Activated CD4-positive, alpha-beta T cell treated with anti-CD3 and anti-CD28 coated beads, Interleukin-10, Interleukin-2, amounts not matched to agents 100 ng/mL and 50 ng/mL, durations not matched to agents 16 hours and 8 hours (primary cell): Measurements from ENCODE around the gene SYAP1.
A peak's percentile ranks its signal among the peaks of the same experiment; 100 is the strongest.
"Not testable (repeated sequence)": the region's sequence is repeated elsewhere in the genome, so short reads cannot be mapped to it uniquely, and the experiment has no call there.

Source experiments
- DNase-seq: peaks from one replicate; pipeline ENCODE4 v3.0.0-alpha.2; 2020

The SYAP1 gene

DNA sequence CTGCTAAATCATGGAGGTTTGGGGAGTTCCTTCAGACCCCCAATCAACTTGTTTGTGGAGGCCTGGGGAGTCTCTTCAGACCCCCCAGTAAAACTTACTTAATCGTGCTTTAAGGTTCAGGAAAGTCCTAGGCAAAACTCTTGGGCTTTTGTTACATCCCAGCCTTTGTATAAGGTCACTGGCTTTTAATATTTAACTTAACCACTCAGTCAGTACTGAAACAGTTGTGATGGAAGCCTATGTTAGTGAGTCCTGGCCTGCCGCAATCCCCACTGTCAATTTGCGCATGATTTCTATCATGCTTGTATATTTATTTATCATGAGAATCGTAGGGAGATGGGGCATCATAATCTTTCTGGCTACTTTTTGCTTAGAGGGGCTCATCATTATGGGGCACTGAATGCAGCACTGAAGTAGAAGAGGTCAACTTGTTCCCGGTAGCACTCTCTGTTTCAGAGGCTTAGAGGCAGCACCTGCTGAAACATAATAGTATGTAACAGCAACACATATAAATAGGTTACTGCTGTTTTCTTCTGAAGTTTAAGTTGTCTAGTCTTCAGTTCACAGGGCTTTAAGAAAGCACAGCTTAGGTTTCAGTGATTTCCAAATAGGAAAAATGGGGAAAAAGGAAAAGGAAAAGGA is 7.1 kb downstream of the SYAP1 start:
- not testable (repeated sequence) for DNase-seq

DNA sequence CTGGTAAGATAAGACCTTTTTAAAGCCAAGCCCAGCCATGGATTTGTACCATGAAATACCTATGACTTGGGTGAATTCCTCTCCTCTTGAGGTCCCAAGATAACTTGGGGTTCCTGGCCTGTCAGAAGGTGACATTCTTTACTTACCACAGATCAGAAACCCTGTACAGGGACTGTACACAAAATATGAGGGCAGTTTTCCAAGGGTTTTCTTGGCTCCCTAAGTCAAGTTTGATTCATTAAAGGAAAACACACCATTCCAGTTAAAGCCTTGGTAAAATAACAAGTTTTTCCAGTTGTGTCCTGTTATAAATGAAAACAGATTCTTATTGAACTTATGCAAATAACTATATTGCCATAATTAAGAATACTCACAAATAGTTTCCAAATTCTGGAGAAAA is 8.2 kb downstream of the SYAP1 start:
- no peak for DNase-seq

DNA sequence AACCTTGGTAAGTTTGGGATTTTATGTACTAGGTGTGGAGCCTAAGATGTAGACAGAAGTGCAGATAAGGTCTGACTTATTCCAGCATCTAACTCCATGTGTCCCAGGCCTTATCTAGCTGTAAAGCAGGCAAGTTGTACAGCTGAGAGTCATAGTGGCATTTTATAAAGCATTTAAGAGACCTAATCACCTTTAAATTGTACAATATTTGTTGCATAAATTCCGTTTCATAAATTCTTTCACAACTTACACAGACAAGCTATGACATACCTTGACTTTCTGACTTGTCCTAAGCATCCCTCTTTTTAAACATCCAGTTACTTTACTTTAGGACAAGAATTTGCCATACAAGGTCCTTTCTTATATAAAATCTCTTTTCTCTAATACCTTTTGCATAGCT is 11.0 kb downstream of the SYAP1 start:
- no peak for DNase-seq

DNA sequence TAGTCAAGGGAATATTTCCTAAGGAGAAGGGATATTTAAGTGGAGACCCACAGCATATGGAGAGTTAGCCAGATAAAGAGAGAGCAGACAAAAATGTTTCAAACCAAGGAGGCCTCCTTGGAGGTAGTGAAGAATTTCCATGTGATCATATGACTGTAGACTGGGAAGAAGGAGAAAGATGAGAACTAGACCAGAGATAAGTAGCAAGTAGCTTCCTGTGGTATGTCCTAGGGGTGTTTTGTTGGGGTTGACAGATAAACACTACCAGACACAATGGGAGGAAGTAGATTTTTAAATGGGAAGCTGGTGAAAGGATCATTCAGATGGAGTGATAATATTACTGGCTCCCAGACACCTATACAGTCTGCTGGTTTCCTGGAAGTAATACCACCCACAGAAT is 13.6 kb downstream of the SYAP1 start:
- DNase-seq = no peak

DNA sequence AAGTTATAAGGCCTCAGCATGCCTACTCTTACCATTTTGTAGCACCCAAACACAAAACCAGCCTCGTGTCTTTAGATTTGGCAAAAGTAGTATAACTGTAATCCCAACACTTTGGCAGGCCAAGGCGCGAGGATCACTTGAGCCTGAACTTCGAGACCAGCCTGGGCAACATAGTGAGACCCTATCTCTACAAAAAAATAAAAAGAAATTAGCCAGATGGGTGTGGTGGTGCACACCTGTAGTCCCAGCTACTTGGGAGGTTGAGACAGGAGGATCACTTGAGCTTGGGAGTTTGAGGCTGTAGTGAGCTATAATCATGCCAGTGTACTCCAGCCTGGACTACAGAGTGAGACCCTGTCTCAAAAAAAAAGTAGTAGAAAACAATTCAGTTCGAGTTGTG is 17.6 kb downstream of the SYAP1 start:
- no peak for DNase-seq

DNA sequence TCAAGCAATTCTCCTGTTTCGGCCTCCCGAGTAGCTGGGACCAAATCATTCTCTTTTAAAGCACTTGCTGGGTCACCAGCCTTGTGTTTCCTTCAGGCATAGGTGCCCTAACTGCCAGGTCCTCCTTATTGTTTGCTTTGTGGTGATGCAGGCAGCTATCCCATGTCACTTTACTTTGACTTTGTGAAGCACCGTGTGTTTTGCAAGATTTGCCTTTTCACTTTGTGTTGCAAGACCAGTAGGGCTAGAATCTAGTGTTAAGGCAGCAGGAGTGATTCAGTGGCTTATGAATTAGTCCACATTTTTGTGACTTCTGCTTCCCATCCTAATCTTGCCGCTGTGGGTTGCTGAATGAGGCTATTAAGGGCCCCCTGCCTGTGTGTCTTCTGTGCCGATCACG is 20.2 kb downstream of the SYAP1 start:
- DNase-seq = no peak

DNA sequence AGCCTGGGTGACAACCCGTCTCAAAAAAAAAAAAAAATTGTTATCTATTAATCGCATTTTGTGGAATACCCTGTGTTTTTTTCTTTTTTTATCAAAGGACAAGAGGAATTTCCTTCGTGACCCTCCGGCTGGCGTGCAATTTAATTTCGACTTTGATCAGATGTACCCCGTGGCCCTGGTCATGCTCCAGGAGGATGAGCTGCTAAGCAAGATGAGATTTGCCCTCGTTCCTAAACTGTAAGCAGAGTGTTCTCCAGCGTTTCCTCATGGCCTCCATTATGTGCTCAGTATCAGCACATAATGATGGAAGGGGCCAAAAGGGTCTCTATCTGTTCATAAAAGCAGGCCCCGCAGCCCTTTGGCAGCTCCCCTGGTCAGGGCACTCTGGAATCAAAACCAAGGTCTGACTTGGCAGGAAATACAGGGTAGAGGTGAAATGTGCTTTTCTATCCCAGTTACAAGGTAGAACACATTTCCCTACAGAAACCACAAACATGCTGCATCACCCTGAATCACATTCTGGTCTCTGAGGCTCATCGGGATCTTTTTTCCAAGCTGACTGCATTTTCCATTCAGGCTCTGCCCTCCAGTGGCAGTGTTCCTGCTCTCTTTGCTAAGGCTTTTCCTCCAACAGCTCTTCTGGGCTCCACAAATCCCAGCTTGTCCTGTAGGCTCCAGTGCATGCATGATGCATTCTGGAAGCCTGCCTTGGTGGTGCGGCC is 24.4 kb downstream of the SYAP1 start:
- no peak for DNase-seq

DNA sequence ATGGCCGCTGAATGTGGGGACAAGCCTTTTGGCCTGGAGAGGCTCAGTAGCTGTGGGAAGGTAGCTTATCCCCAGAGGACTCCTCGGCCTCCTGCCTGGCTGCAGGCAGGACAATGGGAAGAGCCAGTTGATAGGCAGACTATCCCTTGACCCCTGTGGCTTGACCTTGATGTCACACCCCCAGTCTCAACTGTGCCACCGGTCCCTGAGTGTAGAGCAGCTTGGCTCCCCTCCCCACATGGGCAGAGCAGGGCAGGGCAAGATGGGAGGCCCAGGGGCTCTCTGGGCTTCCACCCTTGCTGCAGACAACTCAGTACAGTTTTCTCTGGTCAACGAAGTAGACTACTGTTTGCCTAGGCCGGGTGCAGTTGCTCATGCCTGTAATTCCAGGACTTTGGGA is 25.7 kb downstream of the SYAP1 start:
- no peak for DNase-seq

DNA sequence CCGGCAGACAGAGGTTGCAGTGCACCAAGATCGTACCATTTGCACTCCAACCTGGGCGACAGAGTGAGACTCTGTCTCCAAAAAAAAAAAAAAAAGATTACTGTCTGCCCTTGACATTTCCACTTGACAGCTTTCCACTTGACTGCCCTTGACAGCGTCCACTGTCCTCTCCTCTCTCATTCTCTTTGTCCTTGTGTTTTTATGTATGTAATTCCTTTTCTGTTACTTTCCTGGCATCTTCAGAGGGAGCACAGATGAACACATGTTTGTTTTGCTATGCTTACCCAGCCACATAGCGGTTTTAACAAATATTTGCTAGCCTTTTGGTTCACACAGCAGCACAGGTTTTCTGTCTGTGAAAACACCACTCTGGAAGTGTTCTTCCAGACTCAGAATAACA is 26.2 kb downstream of the SYAP1 start:
- no peak for DNase-seq

DNA sequence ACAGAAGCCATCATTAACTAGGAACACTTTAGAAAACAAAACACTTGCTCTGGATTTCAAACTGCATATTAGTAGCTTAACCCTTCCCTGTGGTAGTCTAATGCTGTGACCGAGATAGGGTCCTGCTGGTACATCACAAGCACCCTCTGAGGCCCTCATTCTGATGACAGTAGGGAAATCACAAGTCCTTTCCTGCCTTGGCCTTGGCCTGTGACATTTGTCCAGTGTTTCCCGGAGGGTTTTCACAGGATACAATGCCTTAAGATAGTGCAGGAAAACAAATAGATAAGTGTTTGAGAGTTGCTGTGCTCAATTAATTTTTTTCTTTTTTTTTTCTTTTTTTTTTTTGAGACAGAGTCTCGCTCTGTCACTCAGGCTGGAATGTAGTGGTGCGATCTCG is 29.0 kb downstream of the SYAP1 start:
- DNase-seq = no peak

DNA sequence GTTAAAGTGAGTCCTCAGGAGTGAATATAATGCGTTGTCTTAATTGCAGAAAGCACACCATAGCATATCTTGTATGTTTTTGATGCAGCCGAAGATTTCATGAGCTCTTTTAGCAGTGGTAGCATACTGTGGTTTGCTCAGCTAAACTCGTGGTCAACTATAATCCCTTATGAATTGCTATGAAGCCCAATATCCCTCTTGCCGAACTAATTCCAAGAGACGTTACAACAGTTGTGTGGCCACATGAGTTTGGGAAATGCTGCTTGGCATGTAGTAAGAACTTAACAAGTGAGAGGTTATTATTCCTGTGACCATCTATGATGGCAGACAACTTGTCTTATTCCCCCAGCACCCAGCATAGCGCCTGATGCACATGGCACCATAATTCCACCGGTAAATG is 30.7 kb downstream of the SYAP1 start:
- DNase-seq = no peak

DNA sequence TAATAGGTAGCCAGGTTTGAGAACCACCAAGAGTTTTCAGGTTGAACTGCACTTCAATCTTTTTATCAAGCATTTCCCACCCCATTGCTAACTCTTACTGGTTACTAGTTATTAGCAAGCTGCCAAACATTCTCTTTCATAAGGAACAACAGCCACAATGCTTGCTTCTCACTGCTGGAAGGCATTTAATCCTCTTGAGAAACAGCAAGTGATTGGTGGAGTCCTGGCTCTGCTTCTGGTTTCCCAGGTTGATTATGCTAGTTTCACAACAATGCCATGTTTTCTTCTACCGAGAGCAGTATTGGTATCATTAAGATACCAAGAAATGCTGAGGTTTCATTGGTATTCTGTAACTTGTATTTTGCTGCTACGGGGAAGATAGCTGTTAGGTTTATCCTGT is 34.6 kb downstream of the SYAP1 start:
- DNase-seq = no peak

DNA sequence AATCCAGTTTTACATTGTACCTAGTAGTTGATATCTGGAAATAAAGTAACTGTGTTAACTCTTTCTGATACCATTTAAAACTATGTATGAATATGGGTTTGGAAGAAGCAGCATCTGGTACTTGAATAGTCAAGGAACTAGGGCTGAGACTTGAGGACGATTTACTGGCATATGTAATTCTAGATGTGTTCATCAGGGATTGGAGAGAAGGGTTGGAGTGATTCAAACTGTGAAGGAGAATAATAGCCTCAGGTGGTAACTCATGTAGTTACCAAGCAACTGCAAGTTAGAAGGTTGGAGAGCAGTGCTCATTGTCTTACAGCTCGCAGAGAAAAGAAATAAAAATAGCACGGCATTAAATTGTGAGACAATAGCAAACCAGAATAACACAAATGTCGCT is 37.3 kb downstream of the SYAP1 start:
- DNase-seq = no peak

DNA sequence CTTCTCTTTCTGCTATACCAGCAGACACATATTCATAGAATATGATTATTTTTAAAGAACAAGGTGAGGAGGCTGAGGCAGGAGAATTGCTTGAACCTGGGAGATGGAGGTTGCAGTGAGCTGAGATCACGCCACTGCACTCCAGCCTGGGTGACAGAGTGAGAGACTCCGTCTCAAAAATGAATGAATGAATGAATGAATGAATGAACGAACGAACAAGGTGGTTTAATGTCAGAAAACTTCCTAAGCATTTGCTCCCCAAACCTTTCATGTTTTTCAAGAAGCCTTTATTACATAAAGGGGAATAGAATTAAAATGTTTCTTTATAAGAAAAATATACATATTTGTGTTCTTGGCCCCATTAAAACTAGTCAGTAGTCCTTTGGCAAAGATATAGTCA is 42.1 kb downstream of the SYAP1 start:
- DNase-seq = not testable (repeated sequence)

DNA sequence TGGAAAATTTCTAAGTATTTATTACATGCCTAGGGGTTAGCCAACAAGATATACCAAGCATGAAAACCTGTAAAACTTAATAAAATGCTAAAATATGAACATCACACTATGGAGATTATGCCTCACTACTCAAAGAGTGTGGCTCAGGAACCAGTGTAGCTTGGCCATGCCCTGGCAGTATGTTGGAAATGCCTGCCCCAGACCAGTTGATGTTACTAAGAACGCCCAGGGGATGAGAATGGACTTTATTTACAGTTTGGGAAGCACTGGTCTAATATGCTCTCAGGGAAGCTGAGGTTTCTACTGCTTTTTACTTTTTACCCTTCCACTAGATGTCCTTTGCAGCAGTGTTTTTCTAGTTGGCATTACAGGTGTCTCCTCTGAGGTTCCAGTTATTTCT is 43.2 kb downstream of the SYAP1 start:
- no peak for DNase-seq

DNA sequence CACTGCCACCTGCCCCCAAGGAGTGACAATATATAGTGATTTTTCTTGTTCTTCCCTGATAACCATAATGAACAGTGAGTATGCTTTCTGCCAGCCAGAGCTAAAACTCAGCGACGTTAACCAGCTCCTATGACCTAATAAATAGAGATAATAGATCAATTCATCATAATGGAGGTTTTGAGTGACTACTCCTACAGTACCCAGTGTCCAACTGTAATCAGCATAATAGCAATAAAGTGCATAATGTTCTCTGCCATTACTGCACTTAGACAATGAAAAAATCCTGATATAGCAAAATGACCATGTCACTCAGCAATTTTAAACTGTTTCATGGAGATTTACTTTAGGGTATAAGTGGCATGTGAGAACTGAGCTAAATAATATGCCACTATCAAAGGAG is 46.2 kb downstream of the SYAP1 start:
- no peak for DNase-seq

DNA sequence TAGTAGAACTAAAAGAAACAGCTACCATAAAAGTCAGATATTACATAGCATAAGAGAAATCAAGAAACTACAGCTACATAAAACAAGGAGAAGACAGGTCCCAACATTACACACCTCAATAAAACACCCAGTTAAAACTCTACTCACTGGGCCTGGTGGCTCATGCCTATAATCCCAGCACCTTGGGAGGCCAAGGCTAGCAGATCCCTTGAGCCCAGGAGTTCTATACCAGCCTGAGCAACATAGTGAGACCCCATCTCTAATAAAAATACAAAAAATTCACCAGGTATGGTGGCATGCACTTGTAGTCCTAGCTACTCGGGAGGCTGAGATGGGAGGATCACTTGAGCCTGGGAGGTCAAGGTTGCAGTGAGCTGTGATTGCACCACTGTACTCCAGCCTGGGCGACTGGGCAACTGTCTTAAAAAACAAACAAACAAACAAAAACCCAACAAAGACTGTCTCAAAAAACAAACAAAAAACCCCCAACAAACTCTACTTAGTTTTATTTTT is 51.6 kb downstream of the SYAP1 start:
- no peak for DNase-seq

DNA sequence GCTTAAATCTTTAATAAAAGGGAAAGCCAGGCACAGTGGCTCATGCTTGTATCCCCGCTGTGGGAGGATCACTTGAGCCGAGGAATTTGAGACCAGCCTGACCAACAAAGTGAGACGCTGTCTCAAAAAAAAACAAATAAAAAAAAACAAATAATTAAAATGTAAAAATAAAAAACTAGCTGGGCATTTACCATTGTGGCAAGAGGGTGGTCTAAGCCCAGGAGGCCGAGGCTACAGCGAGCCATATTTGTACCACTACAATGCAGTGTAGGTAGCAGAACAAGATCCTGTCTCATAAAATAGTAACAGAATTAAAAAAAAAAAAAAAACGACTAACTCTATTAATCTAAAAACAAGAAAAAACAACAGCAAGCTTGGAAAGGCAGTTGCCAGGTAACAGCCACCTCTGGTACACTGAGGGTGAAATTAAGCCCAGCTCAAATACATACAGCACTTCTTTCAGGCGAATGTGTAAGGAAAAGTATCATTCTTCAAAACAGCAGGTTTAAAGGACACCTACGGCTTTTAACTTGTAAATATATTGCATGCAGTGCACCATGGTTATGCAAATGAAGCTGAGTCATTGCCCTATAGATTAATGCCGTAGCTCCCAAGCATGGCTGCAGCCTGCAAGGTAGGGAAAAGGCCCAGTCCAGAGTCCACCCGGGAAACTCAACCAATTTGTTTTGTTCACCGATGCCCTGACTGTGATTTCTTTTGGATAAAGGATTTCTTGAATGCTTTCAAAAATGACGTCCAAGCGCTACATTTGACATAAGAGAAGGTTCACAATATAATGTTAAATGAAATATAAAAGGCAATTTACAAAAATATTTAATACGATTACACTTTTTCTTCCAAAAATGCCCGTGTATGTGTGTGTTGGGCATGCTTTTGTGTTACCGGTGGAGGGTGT is 52.3 kb downstream of the SYAP1 start:
- DNase-seq = peak; percentile 29

DNA sequence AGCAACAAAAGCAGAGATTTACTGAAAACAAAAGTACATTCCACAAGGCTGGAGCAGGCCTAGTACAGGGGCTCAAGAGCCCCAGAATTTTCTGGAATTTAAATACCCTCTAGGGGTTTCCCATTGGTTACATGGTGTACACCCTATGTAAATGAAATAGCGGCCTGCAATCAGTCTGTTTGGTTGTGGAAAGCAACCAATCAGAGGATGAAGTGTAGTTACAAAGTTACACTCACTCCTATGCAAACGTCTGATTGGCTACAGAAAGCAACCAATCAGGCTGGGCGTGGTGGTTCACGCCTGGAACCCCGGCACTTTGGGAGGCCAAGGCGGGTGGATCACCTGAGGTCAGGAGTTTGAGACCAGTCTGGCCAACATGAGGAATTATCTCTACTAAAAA is 53.0 kb downstream of the SYAP1 start:
- DNase-seq = no peak

DNA sequence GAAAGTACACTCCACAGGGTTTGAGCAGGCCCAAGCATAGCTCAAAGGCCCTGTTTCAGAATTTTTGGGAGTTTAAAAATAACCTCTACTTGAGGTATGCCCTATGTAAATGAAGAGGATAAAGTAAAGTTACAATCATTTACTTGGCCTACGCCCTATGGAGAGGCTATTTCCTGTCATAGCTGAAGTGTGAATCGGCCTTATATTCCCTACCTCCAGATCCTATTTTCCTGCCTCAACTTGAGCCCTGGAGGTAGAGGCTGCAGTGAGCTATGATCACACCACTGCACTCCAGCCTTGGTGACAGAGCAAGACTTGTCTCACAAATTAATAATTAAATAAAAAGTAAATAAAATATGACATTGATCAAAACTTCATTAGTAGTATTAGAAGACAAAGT is 55.3 kb downstream of the SYAP1 start:
- DNase-seq = no peak

DNA sequence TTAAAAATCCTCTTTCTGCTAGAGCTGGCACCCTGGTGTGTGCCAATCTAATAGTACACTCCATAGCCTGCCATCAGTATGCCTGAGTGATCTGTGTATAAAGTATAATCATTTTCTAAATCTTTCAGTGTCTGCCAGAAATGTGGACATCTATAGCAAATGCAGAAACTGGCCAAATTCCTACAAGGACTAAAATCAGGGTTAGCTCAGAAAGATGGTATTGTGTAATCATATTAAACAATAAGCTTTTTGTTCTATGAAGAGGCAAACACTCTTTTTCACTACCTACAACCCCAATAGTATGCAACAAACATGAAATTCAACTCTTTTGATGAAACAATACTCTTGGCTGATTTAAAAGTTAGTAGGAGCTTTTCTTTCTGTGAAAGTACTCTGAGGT is 59.1 kb downstream of the SYAP1 start:
- no peak for DNase-seq

DNA sequence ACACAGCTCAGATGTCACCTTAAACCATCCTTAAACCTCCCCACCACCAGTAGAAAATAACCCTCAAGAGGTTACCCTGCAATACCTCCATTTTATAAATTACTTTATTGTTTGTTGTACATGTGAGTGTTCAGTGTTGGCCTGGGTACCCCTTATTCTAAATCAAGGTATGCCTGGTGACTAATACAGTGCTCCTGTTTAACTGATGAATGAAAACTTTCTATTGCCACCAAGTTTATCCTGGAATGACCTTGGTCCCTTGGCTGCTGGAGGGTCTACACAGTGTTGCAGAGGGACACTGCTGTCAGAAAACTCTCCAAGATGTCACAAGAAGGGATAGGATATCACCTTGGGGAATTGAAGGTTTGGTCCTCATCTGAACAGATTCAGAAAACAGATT is 59.6 kb downstream of the SYAP1 start:
- DNase-seq = no peak

DNA sequence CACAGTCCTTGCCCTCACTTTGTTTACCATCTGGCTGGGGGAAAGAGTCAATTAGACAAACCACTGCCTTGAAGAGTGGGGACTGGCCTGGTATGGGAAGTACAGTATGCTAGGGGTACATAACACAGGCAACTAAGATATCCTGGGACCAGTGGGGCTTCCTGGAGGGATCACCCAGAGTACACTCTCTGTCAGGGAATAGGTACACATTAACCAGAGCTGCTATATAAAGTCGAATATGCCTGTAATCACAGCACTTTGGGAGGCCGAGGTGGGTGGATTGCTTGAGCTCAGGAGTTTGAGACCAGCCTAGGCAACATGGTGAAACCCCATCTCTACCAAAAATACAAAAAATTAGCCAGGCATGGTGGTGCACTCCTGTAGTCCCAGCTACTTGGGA is 60.4 kb downstream of the SYAP1 start:
- DNase-seq = not testable (repeated sequence)

DNA sequence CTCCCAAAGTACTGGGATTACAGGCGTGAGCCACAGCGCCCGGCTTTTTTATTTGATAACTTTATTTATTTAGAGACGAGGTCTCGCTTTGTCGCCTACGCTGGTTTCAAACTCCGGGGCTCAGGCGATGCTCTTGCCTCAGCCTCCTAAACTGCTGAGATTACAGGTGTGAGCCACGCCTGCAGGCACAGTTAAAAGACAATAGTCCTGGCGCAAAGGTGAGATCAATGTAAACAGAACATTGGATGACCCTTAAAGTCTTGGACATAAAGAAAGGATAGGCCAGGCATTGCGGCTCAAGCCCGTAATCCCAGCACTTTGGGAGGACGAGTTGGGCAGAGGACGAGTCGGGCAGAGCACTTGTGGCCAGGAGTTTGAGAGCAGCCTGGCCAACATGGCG is 64.0 kb downstream of the SYAP1 start:
- DNase-seq = no peak
